Stimulated activated CD4-positive, alpha-beta T cell treated with anti-CD3 and anti-CD28 coated beads, TNF-alpha, amount 100 ng/mL, for 4 hours (primary cell): Measurements from ENCODE around the gene NRN1.
"Not testable (repeated sequence)": the region's sequence is repeated elsewhere in the genome, so short reads cannot be mapped to it uniquely, and the experiment has no call there.

Source experiments
- DNase-seq, 3 experiments: peaks; one replicate each; pipeline ENCODE4 v3.0.0-alpha.2; 2020; ENCODE audit warnings: low read depth in 3 of 3

Gene NRN1

GRCh38 chr6:6006428-6007365 lies at the start of gene NRN1:
TSS of gene NRN1 (minus strand) at chr6:6006925. CDS start at chr6:6006749, 176 bp downstream.
- DNase-seq: no peak

DNA sequence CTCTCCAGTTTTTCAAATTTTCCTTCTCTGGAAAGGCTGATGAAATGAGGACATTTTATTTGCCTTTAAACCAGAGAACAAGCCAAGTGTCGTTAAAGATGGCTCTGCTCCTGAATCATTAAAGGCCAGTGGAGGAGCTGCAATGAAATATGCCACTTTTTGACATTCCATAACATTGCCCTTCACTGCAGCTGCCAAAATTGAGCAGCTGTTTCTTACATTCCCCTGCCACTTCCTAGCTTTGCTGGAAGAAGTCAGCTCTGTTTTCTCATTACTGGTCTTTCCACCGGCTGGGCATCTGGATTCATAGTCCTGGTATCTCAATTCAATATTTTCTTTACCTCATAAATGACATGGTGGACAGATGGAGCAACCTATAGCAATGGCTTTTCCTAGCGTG lies 45.5 kb upstream of the NRN1 start:
- DNase-seq: no peak

- DNase-seq: no peak
Measured at GRCh38 chr6:6046716-6047115, 40.0 kb upstream of the NRN1 start.

DNA sequence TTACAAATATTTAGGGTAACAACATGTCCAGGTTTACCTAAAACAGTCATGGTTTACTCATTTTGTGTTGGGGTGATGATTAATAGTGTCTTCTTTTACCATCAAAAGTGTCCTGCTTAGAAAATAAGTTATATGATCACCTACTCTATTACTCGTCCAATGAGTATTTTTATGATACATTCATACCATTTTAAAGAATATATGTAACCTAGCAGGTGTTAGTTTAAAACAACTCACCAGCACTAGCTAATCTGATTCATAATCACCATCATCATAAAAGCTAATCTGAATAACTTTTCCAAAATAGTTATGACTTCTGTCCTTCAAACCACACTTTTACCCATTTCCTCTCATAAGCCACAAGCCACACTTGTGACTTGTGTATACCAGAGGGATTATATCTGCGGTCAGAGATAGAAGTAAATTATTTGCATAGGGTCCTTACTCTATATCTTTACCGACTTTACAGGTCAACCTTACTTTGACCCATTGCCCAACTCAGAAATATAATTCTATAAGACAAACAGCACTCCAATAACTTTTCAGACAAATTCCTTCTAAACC lies 33.3 kb upstream of the NRN1 start:
- DNase-seq: no peak

GRCh38 chr6:6037179-6037578 lies 30.5 kb upstream of the NRN1 start:
- DNase-seq: no peak

DNA sequence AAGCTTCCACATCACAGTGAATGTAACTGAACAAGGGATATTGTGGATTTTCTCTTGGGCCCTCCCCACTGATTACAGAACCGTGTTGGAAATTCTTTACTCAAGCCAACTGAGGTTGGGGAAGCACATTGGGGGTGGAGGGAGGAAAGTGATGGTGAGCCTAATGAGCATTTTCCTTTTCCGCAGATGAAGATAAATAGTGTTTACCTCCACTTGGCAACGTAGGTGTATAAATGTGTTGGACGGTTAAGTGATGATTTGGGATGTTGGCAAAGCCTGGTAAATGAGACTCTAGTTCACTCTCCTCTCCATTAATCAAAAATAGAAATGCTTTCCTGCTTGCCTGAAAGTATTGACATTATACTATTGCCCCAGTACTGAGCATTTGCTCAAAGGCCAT lies 27.1 kb upstream of the NRN1 start:
- no peak for DNase-seq

GRCh38 chr6:6026513-6027205 lies 19.9 kb upstream of the NRN1 start:
- DNase-seq: no peak

- DNase-seq: no peak
Measured at GRCh38 chr6:6025736-6026135, 19.0 kb upstream of the NRN1 start.

GRCh38 chr6:6024220-6024619 lies 17.5 kb upstream of the NRN1 start:
- DNase-seq: no peak

- DNase-seq: not testable (repeated sequence)
Measured at GRCh38 chr6:6022841-6023240, 16.1 kb upstream of the NRN1 start.

DNA sequence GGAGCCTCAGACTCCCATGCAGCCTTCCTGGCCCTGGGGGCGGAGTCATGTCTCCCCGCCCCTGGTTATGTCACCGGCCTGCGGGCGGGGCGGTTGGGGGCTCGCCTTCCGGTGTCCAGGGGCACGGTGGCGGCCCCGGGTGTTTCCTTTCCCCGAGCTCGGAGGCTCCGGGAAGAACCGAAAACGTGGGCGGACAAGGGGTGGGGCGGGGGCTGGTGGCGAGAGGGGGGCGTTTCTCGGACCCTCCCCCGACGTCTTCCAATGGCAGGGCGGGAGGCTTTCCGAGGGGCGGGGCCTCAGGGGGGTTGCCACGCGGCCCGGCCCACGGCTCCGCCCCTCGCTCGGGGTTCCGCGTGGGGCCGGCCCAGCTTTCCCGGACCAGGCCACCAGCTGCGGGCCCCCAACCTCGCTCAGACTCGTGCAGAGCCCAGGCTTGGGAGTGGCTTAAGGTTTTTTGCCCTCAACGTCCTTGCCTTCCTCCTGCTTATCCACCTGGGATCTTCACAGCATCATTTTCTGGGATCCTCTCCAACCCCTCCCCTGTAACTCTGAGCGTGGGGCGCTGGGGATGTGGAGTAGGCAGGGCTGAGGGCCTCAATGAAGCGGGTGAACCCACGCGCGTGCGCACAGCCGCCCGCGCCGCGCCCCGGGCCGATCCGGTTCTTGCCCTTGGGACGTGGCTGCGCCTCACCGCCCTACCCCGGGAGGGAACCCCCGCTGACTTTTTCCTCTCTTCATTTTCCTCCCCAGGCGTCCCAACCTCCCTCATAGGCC lies 2.1 kb upstream of the NRN1 start:
- no peak for DNase-seq

DNA sequence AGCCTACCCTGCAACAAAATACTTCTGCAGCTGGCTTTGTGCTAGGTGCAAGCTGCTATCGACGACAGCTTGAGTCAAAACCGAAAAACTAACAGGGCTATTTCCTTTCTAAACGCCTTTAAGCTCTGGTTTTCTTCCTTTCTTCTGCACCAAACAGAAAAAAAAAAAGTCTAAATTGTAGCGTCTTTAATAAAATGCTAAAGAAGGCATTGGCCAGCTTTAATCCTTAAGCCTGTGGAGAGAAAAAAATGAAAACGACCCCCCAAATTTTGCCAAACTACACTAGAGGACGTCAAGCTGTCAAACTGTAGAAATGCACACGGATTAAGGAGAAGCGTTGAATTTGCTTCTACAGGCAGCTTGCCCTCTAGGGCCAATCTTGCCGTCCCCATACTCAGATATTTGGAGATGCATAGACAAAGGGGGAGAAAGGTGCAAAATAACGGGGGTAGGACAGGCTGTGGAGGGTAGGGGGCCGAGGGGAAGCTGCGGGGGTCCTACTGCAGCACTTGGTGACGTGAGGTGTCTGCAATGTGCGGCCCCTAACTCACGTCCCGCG lies 1.4 kb upstream of the NRN1 start:
- no peak for DNase-seq

- no peak for DNase-seq
Measured at GRCh38 chr6:6007366-6008088, 802 bp upstream of the NRN1 start.

- no peak for DNase-seq
Measured at GRCh38 chr6:6006006-6006427, 708 bp downstream of the NRN1 start.

- no peak for DNase-seq
Measured at GRCh38 chr6:6005051-6006005, 1.4 kb downstream of the NRN1 start.

DNA sequence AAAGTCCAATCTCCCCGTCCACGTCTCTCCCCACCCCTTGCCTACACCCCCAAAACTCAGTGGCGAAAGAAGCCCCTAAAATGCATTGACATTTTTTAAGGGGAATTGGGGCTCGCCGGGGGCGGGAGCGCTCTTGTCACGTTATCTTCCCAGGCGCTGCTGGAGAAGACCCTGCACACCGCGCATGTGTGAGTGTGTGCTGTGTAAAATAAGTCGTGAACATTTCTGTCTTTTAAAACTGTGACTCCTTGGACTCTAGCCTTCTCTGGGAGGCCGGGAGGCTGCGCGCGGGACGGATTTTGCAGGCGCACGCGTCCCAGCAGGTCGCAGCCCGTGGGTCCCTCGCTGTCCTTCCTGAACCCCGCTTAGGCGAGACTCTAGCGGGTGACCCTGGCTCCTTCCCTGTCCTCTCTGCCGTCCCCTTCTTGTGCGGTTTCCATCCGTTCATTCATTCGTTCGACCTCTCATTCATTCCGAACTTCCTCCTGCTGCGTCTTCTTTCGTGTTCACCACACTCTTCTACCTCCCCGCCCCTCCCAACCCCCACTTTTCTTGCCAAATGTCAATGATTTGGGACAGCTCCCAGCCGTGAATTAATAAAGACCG lies 2.2 kb downstream of the NRN1 start:
- no peak for DNase-seq

GRCh38 chr6:6003621-6004366 lies 2.9 kb downstream of the NRN1 start:
- DNase-seq: no peak

DNA sequence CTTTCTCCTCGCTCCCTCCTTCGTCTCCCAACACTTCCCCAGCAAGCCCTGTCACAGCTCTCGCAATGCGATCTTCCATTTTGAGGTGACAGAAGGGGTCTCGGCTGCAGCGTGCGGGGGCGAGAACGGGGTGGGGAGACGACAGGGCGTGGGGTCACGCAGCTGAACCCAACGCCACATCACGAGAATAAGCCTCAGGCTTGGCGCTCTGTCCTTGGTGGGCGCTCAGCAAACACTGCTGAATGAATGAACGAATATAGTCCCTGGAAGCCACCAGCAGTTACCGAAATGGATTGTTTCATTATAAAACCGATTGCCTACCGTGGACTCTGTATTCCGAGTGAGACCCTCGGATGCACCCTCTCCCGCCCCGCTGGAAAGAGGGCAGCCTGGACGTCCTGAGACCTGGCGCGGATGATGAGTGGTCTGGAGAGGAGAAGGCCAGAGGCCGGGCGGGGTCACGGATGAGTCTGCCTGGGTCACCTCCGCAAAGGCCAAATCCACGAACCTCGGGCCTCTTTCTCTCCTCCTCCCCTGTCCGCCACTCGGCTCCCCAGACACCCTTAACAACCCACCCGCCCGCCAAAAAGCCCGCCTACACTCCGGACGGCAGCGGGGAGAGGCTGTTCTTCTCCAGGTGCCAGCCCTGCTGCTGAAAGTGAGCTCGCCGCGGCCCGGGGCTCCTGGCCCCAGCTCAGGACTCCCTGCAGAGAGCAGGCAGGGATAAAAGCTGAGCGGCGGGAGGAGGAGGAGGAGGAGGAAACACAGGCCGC lies 3.7 kb downstream of the NRN1 start:
- DNase-seq: no peak
